Stomach (tissue), 4 donors: ENCODE data around the gene UTP4.

Experiments used
- CTCF ChIP-seq, 7 experiments: fragments of 450-650 bp in 4 of 7; fragments of 200-600 bp in 3 of 7; sonication (generic) in 3 of 7; IDR thresholded peaks; one replicate each; pipeline ENCODE4 v1.5.1; 2016 to 2019; ENCODE audit warnings: antibody characterized with exemption in 7 of 7, control low read depth in 2 of 7, mild to moderate bottlenecking in 1 of 7
- EP300 ChIP-seq: sonication (generic); formaldehyde crosslinking; IDR thresholded peaks from one replicate; pipeline ENCODE4 v1.6.1; 2017; ENCODE audit warnings: antibody characterized with exemption
- POLR2A ChIP-seq, 4 donors: fragments of 450-650 bp; IDR thresholded peaks; one replicate each; pipeline ENCODE4 v1.6.1; 2016; ENCODE audit warnings: antibody characterized with exemption in 4 of 4, control low read depth in 2 of 4, mild to moderate bottlenecking in 1 of 4, moderate library complexity in 1 of 4

- TF ChIP-seq CTCF (IDR thresholded peaks at IDR 0.05) = no peak
- TF ChIP-seq POLR2A (IDR thresholded peaks at IDR 0.05) = no peak
- no peak for TF ChIP-seq EP300
These were observed 47.0 kb downstream of the UTP4 start for GRCh38 chr16:69179328-69180010.
